Hepatocyte (in vitro differentiated cells): Measurements from ENCODE around the gene LDB2. TPM values are rescaled to one million over a fixed set of nuclear protein-coding genes. Genes with fewer than 3 reads are reported as not detected.

Experiments used
- DNase-seq: peaks from one replicate; pipeline ENCODE4 v3.0.0-alpha.2; 2016; ENCODE audit warnings: low spot score
- H2AFZ ChIP-seq: fragments of 200-600 bp; sonication (generic); 2 replicates; pipeline ENCODE4 v1.6.0; 2016; ENCODE audit warnings: antibody characterized with exemption, mild to moderate bottlenecking
- H3K27ac ChIP-seq: fragments of 200-600 bp; sonication (generic); 2 replicates; pipeline ENCODE4 v1.5.1; 2016; ENCODE audit warnings: mild to moderate bottlenecking
- H3K27me3 ChIP-seq: fragments of 200-600 bp; sonication (generic); 2 replicates; pipeline ENCODE4 v1.6.1; 2016
- H3K36me3 ChIP-seq: fragments of 200-600 bp; sonication (generic); replicated peaks from 2 replicates; pipeline ENCODE4 v1.5.1; 2016; ENCODE audit warnings: low read depth; ENCODE audit not compliant: insufficient read depth
- H3K4me1 ChIP-seq: fragments of 200-600 bp; sonication (generic); 2 replicates; pipeline ENCODE4 v1.5.1; 2016; ENCODE audit warnings: mild to moderate bottlenecking, moderate library complexity; ENCODE audit not compliant: insufficient read depth
- H3K4me2 ChIP-seq: fragments of 200-600 bp; sonication (generic); 2 replicates; pipeline ENCODE4 v1.6.0; 2016
- H3K4me3 ChIP-seq: fragments of 200-600 bp; sonication (generic); 2 replicates; pipeline ENCODE4 v1.5.1; 2016; ENCODE audit warnings: mild to moderate bottlenecking
- H3K79me2 ChIP-seq: fragments of 200-600 bp; sonication (generic); 2 replicates; pipeline ENCODE4 v1.6.0; 2017; ENCODE audit warnings: mild to moderate bottlenecking
- H3K9me2 ChIP-seq: fragments of 200-600 bp; sonication (generic); replicated peaks from 2 replicates; pipeline ENCODE4 v1.6.0; 2017; ENCODE audit warnings: mild to moderate bottlenecking; ENCODE audit not compliant: insufficient read depth
- H3K9me3 ChIP-seq: fragments of 200-600 bp; sonication (generic); 2 replicates; pipeline ENCODE4 v1.5.1; 2016; ENCODE audit warnings: low read depth, mild to moderate bottlenecking
- H4K20me1 ChIP-seq: fragments of 200-600 bp; sonication (generic); 2 replicates; pipeline ENCODE4 v1.6.0; 2016; ENCODE audit warnings: mild to moderate bottlenecking; ENCODE audit not compliant: insufficient read depth, poor library complexity, severe bottlenecking
- CTCF ChIP-seq: fragments of 200-600 bp; sonication (generic); IDR thresholded peaks from 2 replicates; pipeline ENCODE4 v1.5.1; 2016; ENCODE audit warnings: antibody characterized with exemption, mild to moderate bottlenecking; ENCODE audit not compliant: poor library complexity
- EZH2 ChIP-seq: fragments of 200-600 bp; sonication (generic); IDR thresholded peaks from 2 replicates; pipeline ENCODE4 v1.6.1; 2016; ENCODE audit warnings: antibody characterized with exemption, mild to moderate bottlenecking, borderline replicate concordance
- EZH2phosphoT487 ChIP-seq: fragments of 200-600 bp; sonication (generic); IDR thresholded peaks from one replicate; pipeline ENCODE4 v1.6.1; 2018; ENCODE audit warnings: antibody characterized with exemption, mild to moderate bottlenecking, low read depth, moderate library complexity; ENCODE audit not compliant: unreplicated experiment, severe bottlenecking
- WGBS: methylation state at CpG from one replicate; pipeline ENCODE4 v1.1.6; 2016; ENCODE audit warnings: low lambda C conversion rate; ENCODE audit errors: missing lambda C conversion rate; 5-methylcytosine and 5-hydroxymethylcytosine counted together
- polyA plus RNA-seq: library from polyadenylated mRNA; unstranded; fragments of >200 nt; fragmentation: Nextera tagmentation; extraction: Ambion mirVana; gene quantifications from 2 replicates; pipeline ENCODE4 v1.2.1, GENCODE V29; 2016
- total RNA-seq: library from RNA; depleted of rRNA; stranded (reverse); fragments of >200 nt; gene quantifications from 2 replicates; pipeline ENCODE4 v1.2.3, GENCODE V29; 2014

Gene LDB2
- total and polyA plus RNA-seq, 2 experiments from 2014 or later, result 8.7 to 20.3 TPM

DNA sequence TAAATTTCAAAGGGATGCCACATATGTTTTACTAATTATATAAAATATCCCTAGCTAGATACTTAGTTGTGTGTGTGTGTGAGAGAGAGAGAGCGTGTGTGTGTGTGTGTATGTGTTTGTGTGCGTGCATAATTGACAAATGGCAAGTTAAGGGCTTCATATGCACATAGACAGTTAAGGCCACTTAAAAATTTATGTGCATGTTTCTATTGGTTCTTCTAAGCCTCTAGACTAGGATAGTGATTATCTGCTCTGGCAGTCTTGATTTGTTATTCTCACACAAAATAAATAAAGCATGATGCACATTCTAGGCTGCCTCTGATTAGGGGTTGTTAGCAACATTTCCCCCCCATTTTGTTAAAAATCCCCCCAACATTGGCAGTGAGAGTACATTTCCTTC, 393.2 kb downstream of the LDB2 start:
- no peak overlapping the region for H3K27ac ChIP-seq
- no peak overlapping the region for H2AFZ ChIP-seq
- whole genome bisulfite sequencing, result 96% methylated on average over 2 of the region's 2 CpGs
- H3K4me1 ChIP-seq, result no peaks in the 10 kb centered on the region
- H3K79me2 ChIP-seq, result no peaks in the 10 kb centered on the region
- no peaks in the 10 kb centered on the region for H3K36me3 ChIP-seq
- no peak for DNase-seq
- H3K4me2 ChIP-seq, result no peak overlapping the region
- H3K27me3 ChIP-seq, result no peaks in the 10 kb centered on the region
- no peaks in the 10 kb centered on the region for H3K9me2 ChIP-seq
- H3K4me3 ChIP-seq, result no peak overlapping the region
- H3K9me3 ChIP-seq, result peaks cover 4% of the 10 kb centered on the region
- no peak for TF ChIP-seq CTCF
- TF ChIP-seq EZH2phosphoT487, result no peak
- no peak for TF ChIP-seq EZH2
- H4K20me1 ChIP-seq, result no peaks in the 10 kb centered on the region

DNA sequence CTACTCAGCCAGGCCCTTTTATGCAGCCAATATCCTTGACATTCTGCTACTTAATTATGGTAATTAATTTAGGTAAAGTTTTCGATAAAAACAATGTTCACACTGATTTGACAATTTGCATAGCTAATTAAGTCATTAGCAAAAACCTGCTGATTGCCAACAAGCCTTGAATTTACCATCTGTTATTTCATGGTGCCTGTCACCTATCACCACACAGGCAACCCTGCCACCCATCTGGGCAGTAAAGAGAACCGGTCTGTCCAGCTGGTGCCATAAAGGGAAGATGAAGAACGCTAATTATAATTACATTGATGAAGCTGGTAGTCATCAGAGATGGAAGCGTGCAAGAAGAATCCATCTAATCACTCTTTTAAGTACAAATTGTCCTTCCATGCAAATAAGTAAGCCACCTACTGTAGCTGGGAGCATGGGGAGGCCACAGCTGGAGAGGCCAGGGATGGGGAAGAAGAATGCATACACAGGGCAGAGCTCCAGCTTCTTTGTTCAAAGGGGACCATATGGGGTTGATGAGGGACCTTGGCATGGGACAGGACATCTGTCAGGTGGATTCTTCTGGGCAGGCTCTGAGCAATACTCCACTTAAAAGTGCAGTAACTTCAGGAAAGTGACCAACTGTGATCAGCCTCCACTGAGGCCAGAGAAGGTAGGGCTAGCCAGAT, 394.9 kb downstream of the LDB2 start:
- no peak for DNase-seq
- H3K9me3 ChIP-seq, result no peaks in the 10 kb centered on the region
- H3K36me3 ChIP-seq, result no peaks in the 10 kb centered on the region
- H3K27me3 ChIP-seq, result no peaks in the 10 kb centered on the region
- H4K20me1 ChIP-seq, result no peaks in the 10 kb centered on the region
- no peak for TF ChIP-seq CTCF
- no peak for TF ChIP-seq EZH2
- no peak overlapping the region for H3K4me3 ChIP-seq
- 80% methylated on average over 4 of the region's 4 CpGs for WGBS
- no peak overlapping the region for H3K27ac ChIP-seq
- no peaks in the 10 kb centered on the region for H3K9me2 ChIP-seq
- no peaks in the 10 kb centered on the region for H3K79me2 ChIP-seq
- H3K4me1 ChIP-seq, result no peaks in the 10 kb centered on the region
- no peak overlapping the region for H2AFZ ChIP-seq
- H3K4me2 ChIP-seq, result no peak overlapping the region

- H3K4me3 ChIP-seq, result no peak overlapping the region
- no peak overlapping the region for H3K27ac ChIP-seq
- no peaks in the 10 kb centered on the region for H3K9me2 ChIP-seq
- no peaks in the 10 kb centered on the region for H4K20me1 ChIP-seq
- H3K9me3 ChIP-seq, result no peaks in the 10 kb centered on the region
- H3K27me3 ChIP-seq, result no peaks in the 10 kb centered on the region
- no peak for DNase-seq
- H2AFZ ChIP-seq, result no peak overlapping the region
- no peaks in the 10 kb centered on the region for H3K4me1 ChIP-seq
- H3K4me2 ChIP-seq, result no peak overlapping the region
- TF ChIP-seq EZH2phosphoT487, result no peak
- no peak for TF ChIP-seq EZH2
- TF ChIP-seq CTCF, result no peak
- H3K79me2 ChIP-seq, result no peaks in the 10 kb centered on the region
- no peaks in the 10 kb centered on the region for H3K36me3 ChIP-seq
These were observed 399.5 kb downstream of the LDB2 start for GRCh38 chr4:16498978-16499377.

- Histone ChIP-seq H2AFZ (no peak overlapping the region), H3K79me2 (no peaks in the 10 kb centered on the region), H3K4me2 (no peak overlapping the region), H3K9me2 (no peaks in the 10 kb centered on the region), H3K27ac (no peak overlapping the region), H3K4me1 (no peaks in the 10 kb centered on the region), H3K36me3 (no peaks in the 10 kb centered on the region), H3K4me3 (no peak overlapping the region), H3K9me3 (no peaks in the 10 kb centered on the region), H3K27me3 (no peaks in the 10 kb centered on the region), H4K20me1 (no peaks in the 10 kb centered on the region)
- no peak for DNase-seq
- WGBS, result 92% methylated on average over 3 of the region's 3 CpGs
- TF ChIP-seq CTCF (no peak), EZH2 (no peak), EZH2phosphoT487 (no peak)
These were observed 401.9 kb downstream of the LDB2 start for GRCh38 chr4:16496501-16496900.
